SIG-M5 (cell line): ENCODE data around the gene ARHGAP45.

Experiments used
- DNase-seq: peaks from one replicate; lab custom pipeline; 2025; lab: John Stamatoyannopoulos, UW

Gene ARHGAP45

GRCh38 chr19:1086613-1087012 is 19.6 kb downstream of the ARHGAP45 start:
- no peak for DNase-seq

- peak; percentile 69 for DNase-seq
Observed at GRCh38 chr19:1087813-1088415, 20.9 kb downstream of the ARHGAP45 start.

- no peak for DNase-seq
Observed at GRCh38 chr19:1088416-1089010, 21.5 kb downstream of the ARHGAP45 start.

GRCh38 chr19:1089126-1089771 is 22.3 kb downstream of the ARHGAP45 start:
- DNase-seq = no peak

GRCh38 chr19:1089891-1090290 is 22.9 kb downstream of the ARHGAP45 start:
- no peak for DNase-seq

- no peak for DNase-seq
Observed at GRCh38 chr19:1090731-1091543, 24.0 kb downstream of the ARHGAP45 start.

- DNase-seq = no peak
Observed at GRCh38 chr19:1091544-1092175, 24.7 kb downstream of the ARHGAP45 start.

- DNase-seq = no peak
Observed at GRCh38 chr19:1093330-1093729, 26.4 kb downstream of the ARHGAP45 start.

GRCh38 chr19:1093811-1094553 is 27.0 kb downstream of the ARHGAP45 start:
- no peak for DNase-seq

- no peak for DNase-seq
Observed at GRCh38 chr19:1094655-1094977, 27.6 kb downstream of the ARHGAP45 start.

GRCh38 chr19:1094978-1095701 is 28.2 kb downstream of the ARHGAP45 start, which contains the start of gene POLR2E:
POLR2E (minus strand) TSS chr19:1095375; CDS start chr19:1095315, 60 bp downstream.
- DNase-seq = no peak

GRCh38 chr19:1097810-1098176 is 30.8 kb downstream of the ARHGAP45 start:
- no peak for DNase-seq

- DNase-seq = no peak
Observed at GRCh38 chr19:1098177-1099051, 31.4 kb downstream of the ARHGAP45 start.

- DNase-seq = no peak
Observed at GRCh38 chr19:1101337-1101698, 34.4 kb downstream of the ARHGAP45 start.

GRCh38 chr19:1102407-1103131 is 35.6 kb downstream of the ARHGAP45 start:
- no peak for DNase-seq

GRCh38 chr19:1103132-1103707 is 36.3 kb downstream of the ARHGAP45 start:
- no peak for DNase-seq

- DNase-seq = peak; percentile 72
Observed at GRCh38 chr19:1103708-1104310, 36.8 kb downstream of the ARHGAP45 start, which contains the start of gene GPX4. GPX4 (plus strand) TSS chr19:1103994; CDS start chr19:1104044, 50 bp downstream.

GRCh38 chr19:1104311-1105007 is 37.5 kb downstream of the ARHGAP45 start:
- no peak for DNase-seq
